ENCODE measurements around the gene PRKAG2. TPM values are rescaled to one million over a fixed set of nuclear protein-coding genes. Genes with fewer than 3 reads are reported as not detected.

The PRKAG2 gene
- total RNA-seq, 2 donors from 2014 or later = 21.6 to 31.7 TPM

- no peaks in the 10 kb centered on the region for H3K4me1 Mint-ChIP-seq
- no peaks in the 10 kb centered on the region for H3K9me3 Mint-ChIP-seq
- ATAC-seq (replicated peaks) = no peak
- no peak overlapping the region for H3K4me3 Mint-ChIP-seq
- H3K27ac Mint-ChIP-seq = no peak overlapping the region
- no peaks in the 10 kb centered on the region for H3K27me3 Mint-ChIP-seq
- peaks cover 9% of the 10 kb centered on the region for H3K36me3 Mint-ChIP-seq (ENCODE audit: low read depth)
Measured at GRCh38 chr7:151679071-151679708, 197.7 kb downstream of the PRKAG2 start.

DNA sequence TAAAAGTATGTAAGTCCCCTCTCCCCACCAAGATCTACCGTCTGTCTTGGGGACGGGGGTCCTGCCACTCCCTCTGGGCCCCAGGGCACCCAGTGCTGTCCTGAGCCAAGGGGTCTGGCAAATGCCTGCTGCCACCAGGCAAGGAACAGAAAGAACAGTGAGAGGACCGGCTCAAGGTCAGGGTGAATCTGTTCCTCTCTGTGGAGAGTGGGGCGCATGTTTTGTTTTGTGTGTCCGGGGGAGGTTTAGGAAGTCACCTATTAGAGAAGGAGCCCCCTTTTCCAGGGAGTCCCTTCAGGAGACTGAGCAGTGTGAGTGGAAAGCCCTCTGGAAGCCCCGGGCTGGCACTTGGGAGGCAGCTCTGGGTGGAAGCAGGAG is 198.7 kb downstream of the PRKAG2 start:
- Mint-ChIP-seq H3K9me3 (no peaks in the 10 kb centered on the region), H3K27ac (peak overlapping the region; percentile 74), H3K36me3 (ENCODE audit: low read depth) (peaks cover 16% of the 10 kb centered on the region), H3K27me3 (no peaks in the 10 kb centered on the region), H3K4me3 (no peak overlapping the region), H3K4me1 (no peaks in the 10 kb centered on the region)
- no peak for ATAC-seq (replicated peaks)

- peaks cover 21% of the 10 kb centered on the region for H3K36me3 Mint-ChIP-seq (ENCODE audit: low read depth)
- no peak for ATAC-seq (replicated peaks)
- H3K9me3 Mint-ChIP-seq = no peaks in the 10 kb centered on the region
- peak overlapping the region; percentile 74 for H3K27ac Mint-ChIP-seq
- H3K4me3 Mint-ChIP-seq = no peak overlapping the region
- H3K27me3 Mint-ChIP-seq = no peaks in the 10 kb centered on the region
- peaks cover under 1% of the 10 kb centered on the region for H3K4me1 Mint-ChIP-seq
Measured at GRCh38 chr7:151677581-151678226, 199.2 kb downstream of the PRKAG2 start.

GRCh38 chr7:151676759-151677158 is 200.2 kb downstream of the PRKAG2 start:
- ATAC-seq (replicated peaks) = no peak
- Mint-ChIP-seq H3K9me3 (no peaks in the 10 kb centered on the region), H3K27me3 (no peaks in the 10 kb centered on the region), H3K4me3 (no peak overlapping the region), H3K27ac (no peak overlapping the region), H3K36me3 (ENCODE audit: low read depth) (peaks cover 25% of the 10 kb centered on the region), H3K4me1 (peaks cover 3% of the 10 kb centered on the region)

GRCh38 chr7:151675196-151675920 is 201.6 kb downstream of the PRKAG2 start:
- peaks cover under 1% of the 10 kb centered on the region for H3K9me3 Mint-ChIP-seq
- H3K27ac Mint-ChIP-seq = no peak overlapping the region
- no peaks in the 10 kb centered on the region for H3K27me3 Mint-ChIP-seq
- no peak overlapping the region for H3K4me3 Mint-ChIP-seq
- peaks cover 27% of the 10 kb centered on the region for H3K36me3 Mint-ChIP-seq (ENCODE audit: low read depth)
- H3K4me1 Mint-ChIP-seq = peaks cover 4% of the 10 kb centered on the region
- no peak for ATAC-seq (replicated peaks)

GRCh38 chr7:151674161-151674920 is 202.6 kb downstream of the PRKAG2 start:
- peaks cover 5% of the 10 kb centered on the region for H3K9me3 Mint-ChIP-seq
- no peak overlapping the region for H3K4me3 Mint-ChIP-seq
- H3K27ac Mint-ChIP-seq = no peak overlapping the region
- ATAC-seq (replicated peaks) = no peak
- H3K4me1 Mint-ChIP-seq = peaks cover 9% of the 10 kb centered on the region
- H3K27me3 Mint-ChIP-seq = no peaks in the 10 kb centered on the region
- H3K36me3 Mint-ChIP-seq (ENCODE audit: low read depth) = peaks cover 35% of the 10 kb centered on the region

DNA sequence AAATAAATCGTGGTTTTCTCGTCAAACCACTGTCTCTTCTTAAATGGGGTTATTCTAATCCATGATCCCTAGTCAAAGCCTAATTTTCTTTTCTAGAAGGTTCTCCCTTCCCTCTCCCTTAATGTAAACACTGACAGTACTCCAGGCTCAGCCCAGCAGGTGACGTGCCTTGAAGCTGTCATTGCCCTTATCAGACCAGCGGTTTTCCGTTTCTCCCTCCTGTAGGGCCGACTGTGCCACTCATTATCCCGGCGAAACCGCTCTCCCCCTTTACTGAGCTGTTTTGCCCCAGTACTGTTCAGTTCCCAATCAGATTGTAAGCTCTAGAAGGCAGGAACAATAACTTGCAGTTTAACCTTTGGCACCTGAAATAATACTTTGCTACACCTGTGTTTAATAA is 203.7 kb downstream of the PRKAG2 start:
- Mint-ChIP-seq H3K27ac (peak overlapping the region; percentile 29), H3K27me3 (no peaks in the 10 kb centered on the region), H3K4me1 (peaks cover 9% of the 10 kb centered on the region), H3K4me3 (no peak overlapping the region), H3K9me3 (peaks cover 12% of the 10 kb centered on the region), H3K36me3 (ENCODE audit: low read depth) (peaks cover 43% of the 10 kb centered on the region)
- no peak for ATAC-seq (replicated peaks)

DNA sequence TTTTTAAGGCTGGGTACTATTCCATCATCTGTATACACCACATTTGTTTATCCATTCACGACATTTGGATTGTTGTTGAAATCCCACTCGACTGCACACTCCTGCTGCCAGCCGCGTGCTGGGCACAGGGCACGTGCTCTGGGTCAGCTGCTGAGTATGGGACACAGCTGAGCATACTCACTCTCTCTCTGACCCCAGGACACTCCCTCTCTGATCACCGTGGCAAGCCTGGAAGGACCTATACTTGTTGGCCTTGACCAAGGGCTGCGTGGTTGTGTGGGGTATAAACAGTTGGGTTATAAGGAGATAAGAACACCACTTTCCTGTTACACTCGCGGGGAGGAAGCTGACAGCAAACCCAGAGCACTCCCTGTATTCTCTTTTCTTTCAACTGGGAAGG is 204.2 kb downstream of the PRKAG2 start:
- Mint-ChIP-seq H3K27ac (no peak overlapping the region), H3K9me3 (peaks cover 12% of the 10 kb centered on the region), H3K4me1 (peaks cover 9% of the 10 kb centered on the region), H3K4me3 (no peak overlapping the region), H3K36me3 (ENCODE audit: low read depth) (peaks cover 48% of the 10 kb centered on the region), H3K27me3 (no peaks in the 10 kb centered on the region)
- no peak for ATAC-seq (replicated peaks)

- no peak for ATAC-seq (replicated peaks)
- Mint-ChIP-seq H3K4me3 (no peak overlapping the region), H3K4me1 (peaks cover 9% of the 10 kb centered on the region), H3K9me3 (peaks cover 12% of the 10 kb centered on the region), H3K27me3 (no peaks in the 10 kb centered on the region), H3K27ac (no peak overlapping the region), H3K36me3 (ENCODE audit: low read depth) (peaks cover 50% of the 10 kb centered on the region)
Measured at GRCh38 chr7:151671514-151671913, 205.4 kb downstream of the PRKAG2 start.

DNA sequence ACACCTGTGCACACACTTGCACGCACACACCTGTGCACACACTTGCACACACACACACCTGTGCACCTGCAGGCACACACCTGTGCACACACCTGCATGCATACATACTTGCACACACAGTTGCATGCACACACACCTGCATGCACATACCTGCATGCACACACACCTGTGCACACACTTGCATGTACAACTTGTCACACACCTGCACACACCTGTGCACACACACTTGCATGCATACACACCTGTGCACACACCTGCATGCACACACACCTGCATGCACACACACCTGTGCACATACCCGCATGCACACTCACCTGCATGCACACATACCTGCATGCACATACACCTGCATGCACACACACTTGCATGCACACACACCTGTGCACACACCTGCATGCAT is 207.2 kb downstream of the PRKAG2 start:
- H3K4me3 Mint-ChIP-seq = no peak overlapping the region
- H3K36me3 Mint-ChIP-seq (ENCODE audit: low read depth) = peaks cover 44% of the 10 kb centered on the region
- no peak for ATAC-seq (replicated peaks)
- peaks cover 12% of the 10 kb centered on the region for H3K9me3 Mint-ChIP-seq
- peaks cover 9% of the 10 kb centered on the region for H3K4me1 Mint-ChIP-seq
- H3K27ac Mint-ChIP-seq = no peak overlapping the region
- no peaks in the 10 kb centered on the region for H3K27me3 Mint-ChIP-seq

GRCh38 chr7:151666886-151667285 is 210.0 kb downstream of the PRKAG2 start:
- Mint-ChIP-seq H3K27ac (no peak overlapping the region), H3K27me3 (no peaks in the 10 kb centered on the region), H3K4me3 (no peak overlapping the region), H3K4me1 (peaks cover 10% of the 10 kb centered on the region), H3K9me3 (peaks cover 12% of the 10 kb centered on the region), H3K36me3 (ENCODE audit: low read depth) (peaks cover 26% of the 10 kb centered on the region)
- no peak for ATAC-seq (replicated peaks)

GRCh38 chr7:151665368-151665767 is 211.5 kb downstream of the PRKAG2 start:
- peaks cover 23% of the 10 kb centered on the region for H3K36me3 Mint-ChIP-seq (ENCODE audit: low read depth)
- peaks cover 12% of the 10 kb centered on the region for H3K9me3 Mint-ChIP-seq

GRCh38 chr7:151664268-151664667 is 212.6 kb downstream of the PRKAG2 start:
- H3K4me1 Mint-ChIP-seq = peaks cover 5% of the 10 kb centered on the region
- ATAC-seq (replicated peaks) = no peak
- H3K27ac Mint-ChIP-seq = no peak overlapping the region
- no peak overlapping the region for H3K4me3 Mint-ChIP-seq
- peaks cover 15% of the 10 kb centered on the region for H3K36me3 Mint-ChIP-seq (ENCODE audit: low read depth)
- H3K9me3 Mint-ChIP-seq = peaks cover 7% of the 10 kb centered on the region
- no peaks in the 10 kb centered on the region for H3K27me3 Mint-ChIP-seq

More at GRCh38 chr7:151665368-151665767, 211.5 kb downstream of the PRKAG2 start:
- Mint-ChIP-seq H3K27me3 (no peaks in the 10 kb centered on the region), H3K4me1 (peaks cover 10% of the 10 kb centered on the region), H3K4me3 (no peak overlapping the region), H3K27ac (no peak overlapping the region)
- ATAC-seq (replicated peaks) = no peak

DNA sequence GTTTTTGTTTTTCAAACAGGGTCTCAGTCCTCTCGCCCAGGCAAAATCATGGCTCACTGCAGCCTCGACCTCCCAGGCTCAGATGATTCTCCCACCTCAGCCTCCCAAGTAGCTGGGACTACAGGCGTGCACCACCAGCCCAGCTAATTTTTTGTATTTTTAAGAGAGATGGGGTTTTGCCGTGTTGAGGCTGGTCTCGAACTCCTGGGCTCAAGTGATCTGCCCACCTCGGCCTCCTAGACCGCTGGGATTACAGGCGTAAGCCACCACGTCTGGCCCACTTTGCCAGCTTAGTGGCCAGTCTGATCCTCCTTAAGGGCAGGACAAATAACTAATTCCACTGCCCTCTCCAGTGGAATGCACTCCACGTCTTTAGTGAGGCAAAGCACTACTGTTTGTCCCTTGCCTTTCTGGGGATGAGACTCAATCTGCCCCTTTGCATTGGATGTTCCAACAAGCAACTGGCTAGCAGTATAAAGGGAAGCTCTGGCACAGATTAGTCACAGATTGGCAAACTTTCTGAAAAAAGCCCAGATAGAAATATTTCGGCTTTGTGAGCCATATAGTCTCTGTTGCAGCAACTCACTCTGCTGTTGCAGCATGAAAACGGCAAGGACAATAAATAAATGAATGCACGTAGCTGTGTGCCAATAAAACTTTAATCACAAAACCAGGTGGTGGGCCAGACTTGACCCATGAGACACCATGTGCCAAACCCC is 213.4 kb downstream of the PRKAG2 start:
- Mint-ChIP-seq H3K36me3 (ENCODE audit: low read depth) (peaks cover 9% of the 10 kb centered on the region), H3K27me3 (no peaks in the 10 kb centered on the region), H3K4me3 (no peak overlapping the region), H3K27ac (no peak overlapping the region), H3K4me1 (peaks cover 5% of the 10 kb centered on the region), H3K9me3 (no peaks in the 10 kb centered on the region)
- no peak for ATAC-seq (replicated peaks)
